Neural progenitor cell (in vitro differentiated cells): ENCODE data around the gene ACTR1A.
"Not testable (repeated sequence)": the region's sequence is repeated elsewhere in the genome, so short reads cannot be mapped to it uniquely, and the experiment has no call there.

ENCODE experiments used
- EZH2 ChIP-seq: fragments of 200-600 bp; sonication (generic); IDR thresholded peaks from 2 replicates; pipeline ENCODE4 v1.6.1; 2017; ENCODE audit warnings: antibody characterized with exemption, mild to moderate bottlenecking, moderate library complexity
- TF ChIP-seq, protein P1 (sequence below): fragments of 200-600 bp; sonication (generic); IDR thresholded peaks from 2 replicates; pipeline ENCODE4 v1.5.1; 2017; ENCODE audit warnings: antibody characterized with exemption, mild to moderate bottlenecking

DNA sequence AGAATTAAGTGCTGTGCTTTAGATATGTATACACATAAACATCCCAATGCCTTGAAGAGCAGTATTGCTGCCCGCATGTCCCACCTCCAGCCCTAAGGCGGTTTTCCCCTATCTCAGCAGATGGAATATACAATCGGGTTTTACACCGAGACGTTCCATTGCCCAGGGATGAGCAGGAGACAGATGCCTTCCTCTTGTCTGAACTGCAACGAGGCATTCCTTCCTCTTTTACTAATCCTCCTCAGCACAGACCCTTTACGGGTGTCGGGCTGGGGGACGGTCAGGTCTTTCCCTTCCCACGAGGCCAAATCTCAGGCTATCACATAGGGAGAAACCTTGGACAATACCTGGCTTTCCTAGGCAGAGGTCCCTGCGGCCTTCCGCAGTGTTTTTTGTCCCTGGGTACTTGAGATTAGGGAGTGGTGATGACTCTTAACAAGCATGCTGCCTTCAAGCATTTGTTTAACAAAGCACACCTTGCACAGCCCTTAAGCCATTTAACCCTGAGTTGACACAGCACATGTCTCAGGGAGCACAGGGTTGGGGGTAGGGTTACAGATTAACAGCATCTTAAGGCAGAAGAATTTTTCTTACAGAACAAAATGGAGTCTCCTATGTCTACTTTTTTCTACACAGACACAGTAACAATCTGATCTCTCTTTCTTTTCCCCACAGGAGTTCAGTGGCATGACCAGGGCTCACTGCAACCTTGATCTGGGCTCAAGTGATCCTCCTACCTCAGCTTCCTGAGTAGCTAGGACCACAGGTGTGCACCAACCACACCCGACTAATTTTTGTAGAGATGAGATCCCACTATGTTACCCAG is 47.6 kb downstream of the ACTR1A start:
- TF ChIP-seq, protein P1, sequence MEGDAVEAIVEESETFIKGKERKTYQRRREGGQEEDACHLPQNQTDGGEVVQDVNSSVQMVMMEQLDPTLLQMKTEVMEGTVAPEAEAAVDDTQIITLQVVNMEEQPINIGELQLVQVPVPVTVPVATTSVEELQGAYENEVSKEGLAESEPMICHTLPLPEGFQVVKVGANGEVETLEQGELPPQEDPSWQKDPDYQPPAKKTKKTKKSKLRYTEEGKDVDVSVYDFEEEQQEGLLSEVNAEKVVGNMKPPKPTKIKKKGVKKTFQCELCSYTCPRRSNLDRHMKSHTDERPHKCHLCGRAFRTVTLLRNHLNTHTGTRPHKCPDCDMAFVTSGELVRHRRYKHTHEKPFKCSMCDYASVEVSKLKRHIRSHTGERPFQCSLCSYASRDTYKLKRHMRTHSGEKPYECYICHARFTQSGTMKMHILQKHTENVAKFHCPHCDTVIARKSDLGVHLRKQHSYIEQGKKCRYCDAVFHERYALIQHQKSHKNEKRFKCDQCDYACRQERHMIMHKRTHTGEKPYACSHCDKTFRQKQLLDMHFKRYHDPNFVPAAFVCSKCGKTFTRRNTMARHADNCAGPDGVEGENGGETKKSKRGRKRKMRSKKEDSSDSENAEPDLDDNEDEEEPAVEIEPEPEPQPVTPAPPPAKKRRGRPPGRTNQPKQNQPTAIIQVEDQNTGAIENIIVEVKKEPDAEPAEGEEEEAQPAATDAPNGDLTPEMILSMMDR, result not testable (repeated sequence)
- not testable (repeated sequence) for TF ChIP-seq EZH2
